DMS79 (cell line): ENCODE measurements around the gene MARVELD3.
"Not testable (repeated sequence)": the region's sequence is repeated elsewhere in the genome, so short reads cannot be mapped to it uniquely, and the experiment has no call there.

Experiments used
- DNase-seq: peaks from one replicate; lab custom pipeline; 2025; lab: John Stamatoyannopoulos, UW

Gene MARVELD3

GRCh38 chr16:71672803-71673581, 47.0 kb downstream of the MARVELD3 start:
- DNase-seq, result no peak

- DNase-seq, result no peak
Measured at GRCh38 chr16:71673582-71673973, 47.6 kb downstream of the MARVELD3 start.

GRCh38 chr16:71674229-71674628, 48.2 kb downstream of the MARVELD3 start:
- no peak for DNase-seq

- DNase-seq, result no peak
Measured at GRCh38 chr16:71675380-71675779, 49.4 kb downstream of the MARVELD3 start.

GRCh38 chr16:71676236-71676635, 50.3 kb downstream of the MARVELD3 start:
- DNase-seq, result no peak

GRCh38 chr16:71681360-71681759, 55.4 kb downstream of the MARVELD3 start:
- no peak for DNase-seq

GRCh38 chr16:71684280-71684679, 58.3 kb downstream of the MARVELD3 start:
- not testable (repeated sequence) for DNase-seq
